ENCODE measurements around the gene NDUFA6. TPM values are rescaled to one million over a fixed set of nuclear protein-coding genes. Genes with fewer than 3 reads are reported as not detected.

Gene NDUFA6
- total RNA-seq, 1 donor from 2014 or later: 67.3 TPM

- TF ChIP-seq, protein P1, sequence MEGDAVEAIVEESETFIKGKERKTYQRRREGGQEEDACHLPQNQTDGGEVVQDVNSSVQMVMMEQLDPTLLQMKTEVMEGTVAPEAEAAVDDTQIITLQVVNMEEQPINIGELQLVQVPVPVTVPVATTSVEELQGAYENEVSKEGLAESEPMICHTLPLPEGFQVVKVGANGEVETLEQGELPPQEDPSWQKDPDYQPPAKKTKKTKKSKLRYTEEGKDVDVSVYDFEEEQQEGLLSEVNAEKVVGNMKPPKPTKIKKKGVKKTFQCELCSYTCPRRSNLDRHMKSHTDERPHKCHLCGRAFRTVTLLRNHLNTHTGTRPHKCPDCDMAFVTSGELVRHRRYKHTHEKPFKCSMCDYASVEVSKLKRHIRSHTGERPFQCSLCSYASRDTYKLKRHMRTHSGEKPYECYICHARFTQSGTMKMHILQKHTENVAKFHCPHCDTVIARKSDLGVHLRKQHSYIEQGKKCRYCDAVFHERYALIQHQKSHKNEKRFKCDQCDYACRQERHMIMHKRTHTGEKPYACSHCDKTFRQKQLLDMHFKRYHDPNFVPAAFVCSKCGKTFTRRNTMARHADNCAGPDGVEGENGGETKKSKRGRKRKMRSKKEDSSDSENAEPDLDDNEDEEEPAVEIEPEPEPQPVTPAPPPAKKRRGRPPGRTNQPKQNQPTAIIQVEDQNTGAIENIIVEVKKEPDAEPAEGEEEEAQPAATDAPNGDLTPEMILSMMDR (IDR thresholded peaks at IDR 0.05; ENCODE audit: insufficient read depth, low read length, poor library complexity, severe bottlenecking): no peak
- H3K4me3 ChIP-seq (ENCODE audit: low read depth, low read length): peak within 1 kb of the TSS; percentile 73
- H3K27me3 ChIP-seq (ENCODE audit: control insufficient read depth, insufficient read depth, low read length): no peaks in the 10 kb centered on the region
- DNase-seq (ENCODE audit: low read depth): peak; percentile 79
- H3K36me3 ChIP-seq (ENCODE audit: control insufficient read depth, insufficient read depth, low read length): no peaks in the 10 kb centered on the region
Measured at GRCh38 chr22:42079319-42080251, 11.0 kb downstream of the NDUFA6 start, which contains the start of gene SMDT1. Gene SMDT1, plus strand, starts transcription at chr22:42079700. Its CDS starts 69 bp downstream, at chr22:42079769.

DNA sequence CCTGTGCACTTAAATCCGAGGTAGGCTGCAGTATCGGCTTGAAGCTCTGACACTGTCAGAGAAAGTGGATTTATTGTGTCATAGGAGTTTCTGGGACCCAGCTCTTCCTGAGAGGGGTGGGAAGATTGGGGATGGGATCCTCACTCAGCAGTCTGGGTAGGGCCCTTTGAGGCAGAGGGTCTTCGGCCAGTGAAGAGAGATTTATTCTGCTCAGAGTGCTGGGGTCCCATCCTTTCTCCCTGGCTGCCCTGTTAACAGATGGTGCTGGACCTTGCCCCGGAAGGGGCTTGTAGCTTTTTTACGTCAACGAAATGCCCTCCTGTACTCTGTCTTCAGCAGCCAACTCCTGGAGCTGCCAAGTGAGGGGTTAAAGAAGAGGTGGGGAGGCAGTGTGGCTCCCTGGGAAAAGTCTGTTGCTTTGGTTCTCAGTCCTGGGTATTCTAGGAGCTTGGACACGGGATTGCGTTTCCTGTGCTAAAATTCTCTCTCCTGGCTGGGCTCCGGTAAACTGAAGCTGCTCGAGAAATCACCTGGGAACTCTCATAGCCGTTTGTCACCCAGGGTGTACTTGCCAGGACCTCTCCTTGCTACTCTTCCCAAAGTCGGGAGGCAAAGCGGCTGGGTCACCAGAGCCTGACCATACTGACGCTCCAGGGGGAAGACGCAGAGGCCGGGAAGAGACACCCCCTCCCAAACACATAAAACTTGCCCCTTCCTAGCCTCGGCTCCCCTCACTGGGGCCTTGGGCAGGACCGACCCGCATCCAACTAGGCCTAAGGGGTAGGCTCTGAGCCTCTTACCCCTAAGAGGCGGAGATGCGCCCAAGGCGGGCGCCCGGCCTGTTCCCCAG, 11.9 kb downstream of the NDUFA6 start:
- DNase-seq (ENCODE audit: low read depth): no peak
- TF ChIP-seq, protein P1 (IDR thresholded peaks at IDR 0.05; ENCODE audit: insufficient read depth, low read length, poor library complexity, severe bottlenecking): no peak
- no peaks in the 10 kb centered on the region for H3K36me3 ChIP-seq (ENCODE audit: control insufficient read depth, insufficient read depth, low read length)
- peak overlapping the region; percentile 73 for H3K4me3 ChIP-seq (ENCODE audit: low read depth, low read length)
- H3K27me3 ChIP-seq (ENCODE audit: control insufficient read depth, insufficient read depth, low read length): no peaks in the 10 kb centered on the region

DNA sequence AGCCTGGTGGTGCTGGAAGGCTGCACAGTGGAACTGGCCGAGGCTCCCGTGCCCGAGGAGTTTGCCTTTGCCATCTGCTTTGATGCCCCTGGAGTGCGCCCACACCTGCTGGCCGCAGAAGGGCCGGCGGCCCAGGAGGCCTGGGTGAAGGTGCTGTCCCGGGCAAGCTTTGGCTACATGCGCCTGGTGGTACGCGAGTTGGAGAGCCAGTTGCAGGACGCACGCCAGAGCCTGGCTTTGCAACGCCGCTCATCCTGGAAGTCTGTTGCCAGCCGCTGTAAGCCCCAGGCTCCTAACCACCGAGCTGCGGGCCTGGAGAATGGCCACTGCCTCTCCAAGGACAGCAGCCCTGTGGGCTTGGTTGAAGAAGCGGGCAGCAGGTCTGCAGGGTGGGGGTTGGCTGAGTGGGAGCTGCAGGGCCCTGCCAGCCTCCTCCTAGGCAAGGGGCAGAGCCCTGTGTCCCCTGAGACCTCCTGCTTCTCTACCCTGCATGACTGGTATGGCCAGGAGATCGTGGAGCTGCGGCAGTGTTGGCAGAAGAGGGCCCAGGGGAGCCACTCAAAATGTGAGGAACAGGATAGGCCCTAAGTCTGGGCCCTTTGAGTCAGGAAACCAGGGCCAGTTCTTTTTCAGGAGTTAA, 13.0 kb downstream of the NDUFA6 start:
- H3K36me3 ChIP-seq (ENCODE audit: control insufficient read depth, insufficient read depth, low read length): no peaks in the 10 kb centered on the region
- H3K4me3 ChIP-seq (ENCODE audit: low read depth, low read length): no peak overlapping the region
- H3K27me3 ChIP-seq (ENCODE audit: control insufficient read depth, insufficient read depth, low read length): no peaks in the 10 kb centered on the region
- TF ChIP-seq, protein P1 (IDR thresholded peaks at IDR 0.05; ENCODE audit: insufficient read depth, low read length, poor library complexity, severe bottlenecking): no peak
- no peak for DNase-seq (ENCODE audit: low read depth)

DNA sequence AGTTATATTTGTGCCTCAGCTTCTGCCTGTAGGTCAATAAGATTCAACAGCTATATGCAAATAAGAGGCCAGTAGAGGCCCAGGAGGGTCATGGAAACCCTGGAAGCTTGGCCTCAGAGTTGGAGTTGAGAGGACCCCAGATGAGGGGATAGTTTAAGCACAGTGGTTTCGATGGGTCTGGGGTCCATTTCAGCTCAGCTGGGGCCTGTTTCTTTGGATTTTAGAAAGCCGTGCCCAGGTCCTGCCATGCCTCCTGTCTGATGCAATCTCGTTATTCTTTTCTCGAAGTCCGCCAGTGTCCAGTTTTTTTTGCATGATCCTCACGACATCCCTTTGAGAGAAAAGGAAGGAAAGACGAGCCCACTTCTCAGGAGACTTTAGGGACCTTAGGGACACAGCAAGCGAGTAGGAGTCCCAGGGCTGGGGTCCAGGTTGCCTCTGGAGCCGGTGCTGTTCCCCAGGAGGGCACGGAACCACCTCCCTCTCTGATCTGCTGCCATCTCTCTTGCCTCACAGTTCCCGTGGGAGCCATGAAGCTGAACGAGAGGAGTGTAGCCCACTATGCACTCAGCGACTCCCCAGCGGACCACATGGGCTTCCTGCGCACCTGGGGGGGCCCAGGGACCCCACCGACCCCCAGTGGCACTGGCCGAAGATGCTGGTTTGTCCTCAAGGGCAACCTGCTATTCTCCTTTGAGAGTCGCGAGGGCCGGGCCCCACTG, 13.6 kb downstream of the NDUFA6 start:
- H3K4me3 ChIP-seq (ENCODE audit: low read depth, low read length): no peak overlapping the region
- no peaks in the 10 kb centered on the region for H3K27me3 ChIP-seq (ENCODE audit: control insufficient read depth, insufficient read depth, low read length)
- DNase-seq (ENCODE audit: low read depth): no peak
- no peaks in the 10 kb centered on the region for H3K36me3 ChIP-seq (ENCODE audit: control insufficient read depth, insufficient read depth, low read length)
- TF ChIP-seq, protein P1 (IDR thresholded peaks at IDR 0.05; ENCODE audit: insufficient read depth, low read length, poor library complexity, severe bottlenecking): no peak

All from kidney epithelial cell (primary cell).